Measurements from ENCODE around the gene ZNF292. TPM values are rescaled to one million over a fixed set of nuclear protein-coding genes. Genes with fewer than 3 reads are reported as not detected.
A peak's percentile ranks its signal among the peaks of the same experiment; 100 is the strongest.

ZNF292 gene
- total RNA-seq, 2 experiments from 2014 or later = 68.8 to 81.8 TPM

- Mint-ChIP-seq H3K9me3 (ENCODE audit: low read depth) (no peaks in the 10 kb centered on the region), H3K27me3 (no peaks in the 10 kb centered on the region), H3K4me1 (no peaks in the 10 kb centered on the region), H3K4me3 (no peak overlapping the region), H3K27ac (no peak overlapping the region), H3K36me3 (ENCODE audit: low read depth) (peaks cover 28% of the 10 kb centered on the region)
- ChIA-PET POLR2A (no interaction called here), CTCF (no interaction called here)
- intact Hi-C loops (cut with DNase I, micrococcal nuclease) = no loop called here
- ATAC-seq (no peak), DNase-seq (no peak)
These were observed 86.9 kb downstream of the ZNF292 start for GRCh38 chr6:87242311-87242710.

- H3K4me3 Mint-ChIP-seq = no peak overlapping the region
- H3K9me3 Mint-ChIP-seq (ENCODE audit: low read depth) = no peaks in the 10 kb centered on the region
- H3K27ac Mint-ChIP-seq = no peak overlapping the region
- intact Hi-C loops (cut with DNase I, micrococcal nuclease) = no loop called here
- ATAC-seq (no peak), DNase-seq (no peak)
- no peaks in the 10 kb centered on the region for H3K4me1 Mint-ChIP-seq
- no peaks in the 10 kb centered on the region for H3K27me3 Mint-ChIP-seq
- POLR2A ChIA-PET = interaction anchor here (0.6 kb wide), 1 partner anchor 177 kb away, joined by 6 read pairs; no protein-coding TSS in a partner anchor
- CTCF ChIA-PET = interaction anchor here (1.0 to 1.4 kb wide), 3 partner anchors 8 to 105 kb away, joined by 3 to 4 read pairs (median 4); no protein-coding TSS in a partner anchor
- H3K36me3 Mint-ChIP-seq (ENCODE audit: low read depth) = peaks cover 30% of the 10 kb centered on the region
These were observed 88.4 kb downstream of the ZNF292 start for GRCh38 chr6:87243812-87244211.

- H3K27ac Mint-ChIP-seq = no peak overlapping the region
- no peak for DNase-seq
- no peaks in the 10 kb centered on the region for H3K9me3 Mint-ChIP-seq (ENCODE audit: low read depth)
These were observed 89.0 kb downstream of the ZNF292 start for GRCh38 chr6:87244380-87244779.

GRCh38 chr6:87250019-87250418 lies 94.7 kb downstream of the ZNF292 start:
- CTCF ChIA-PET = interaction anchor here (1.2 kb wide), 1 partner anchor 12 kb away, joined by 3 read pairs; no protein-coding TSS in a partner anchor
- no peak for DNase-seq
- H3K4me3 Mint-ChIP-seq = no peak overlapping the region
- H3K27ac Mint-ChIP-seq = no peak overlapping the region
- intact Hi-C loops (cut with DNase I, micrococcal nuclease) = no loop called here
- no peaks in the 10 kb centered on the region for H3K9me3 Mint-ChIP-seq (ENCODE audit: low read depth)
- H3K36me3 Mint-ChIP-seq (ENCODE audit: low read depth) = peaks cover 68% of the 10 kb centered on the region
- peaks cover 16% of the 10 kb centered on the region for H3K4me1 Mint-ChIP-seq
- ATAC-seq = no peak
- POLR2A ChIA-PET = interaction anchor here (0.5 kb wide), 1 partner anchor 338 kb away, joined by 3 read pairs; no protein-coding TSS in a partner anchor
- H3K27me3 Mint-ChIP-seq = no peaks in the 10 kb centered on the region

More at GRCh38 chr6:87244380-87244779, 89.0 kb downstream of the ZNF292 start:
- peaks cover 35% of the 10 kb centered on the region for H3K36me3 Mint-ChIP-seq (ENCODE audit: low read depth)
- intact Hi-C loops (cut with DNase I, micrococcal nuclease) = no loop called here
- H3K27me3 Mint-ChIP-seq = no peaks in the 10 kb centered on the region
- no peak overlapping the region for H3K4me3 Mint-ChIP-seq
- ChIA-PET CTCF (interaction anchor here (1.0 to 1.4 kb wide), 3 partner anchors 9 to 105 kb away, joined by 3 to 4 read pairs (median 4); no protein-coding TSS in a partner anchor), POLR2A (interaction anchor here (0.6 kb wide), 1 partner anchor 178 kb away, joined by 6 read pairs; no protein-coding TSS in a partner anchor)
- ATAC-seq = no peak
- H3K4me1 Mint-ChIP-seq = no peaks in the 10 kb centered on the region

GRCh38 chr6:87251225-87251624 lies 95.9 kb downstream of the ZNF292 start:
- Mint-ChIP-seq H3K4me3 (no peak overlapping the region), H3K9me3 (ENCODE audit: low read depth) (no peaks in the 10 kb centered on the region), H3K4me1 (peaks cover 16% of the 10 kb centered on the region), H3K27me3 (no peaks in the 10 kb centered on the region), H3K27ac (peak overlapping the region; percentile 83), H3K36me3 (ENCODE audit: low read depth) (peaks cover 77% of the 10 kb centered on the region)
- no peak for DNase-seq
- intact Hi-C loops (cut with DNase I, micrococcal nuclease) = no loop called here
- ChIA-PET CTCF (interaction anchor here (0.6 kb wide), 1 partner anchor 69 kb away, joined by 3 read pairs; no protein-coding TSS in a partner anchor), POLR2A (no interaction called here)
- peak; percentile 42 for ATAC-seq

- H3K4me1 Mint-ChIP-seq = peaks cover 16% of the 10 kb centered on the region
- intact Hi-C loops (cut with DNase I, micrococcal nuclease) = no loop called here
- H3K36me3 Mint-ChIP-seq (ENCODE audit: low read depth) = peaks cover 78% of the 10 kb centered on the region
- DNase-seq (no peak), ATAC-seq (no peak)
- POLR2A ChIA-PET = no interaction called here
- no peak overlapping the region for H3K4me3 Mint-ChIP-seq
- CTCF ChIA-PET = interaction anchor here (0.6 kb wide), 1 partner anchor 69 kb away, joined by 3 read pairs; no protein-coding TSS in a partner anchor
- H3K27me3 Mint-ChIP-seq = no peaks in the 10 kb centered on the region
- H3K9me3 Mint-ChIP-seq (ENCODE audit: low read depth) = no peaks in the 10 kb centered on the region
- peak overlapping the region; percentile 83 for H3K27ac Mint-ChIP-seq
These were observed 96.4 kb downstream of the ZNF292 start for GRCh38 chr6:87251725-87252124.

- POLR2A ChIA-PET = interaction anchor here (0.5 kb wide), 1 partner anchor 1376 kb away, joined by 5 read pairs; no protein-coding TSS in a partner anchor
- CTCF ChIA-PET = no interaction called here
These were observed 101.7 kb downstream of the ZNF292 start for GRCh38 chr6:87257046-87257445.

GRCh38 chr6:87257565-87257964 lies 102.2 kb downstream of the ZNF292 start:
- Mint-ChIP-seq H3K36me3 (ENCODE audit: low read depth) (peaks cover 84% of the 10 kb centered on the region), H3K9me3 (ENCODE audit: low read depth) (peaks cover 20% of the 10 kb centered on the region), H3K27ac (no peak overlapping the region), H3K27me3 (no peaks in the 10 kb centered on the region), H3K4me1 (peaks cover 15% of the 10 kb centered on the region), H3K4me3 (no peak overlapping the region)
- intact Hi-C loops (cut with DNase I, micrococcal nuclease) = no loop called here
- DNase-seq (no peak), ATAC-seq (no peak)
- ChIA-PET CTCF (no interaction called here), POLR2A (no interaction called here)

More at GRCh38 chr6:87257046-87257445, 101.7 kb downstream of the ZNF292 start:
- no peaks in the 10 kb centered on the region for H3K27me3 Mint-ChIP-seq
- no peak overlapping the region for H3K27ac Mint-ChIP-seq
- ATAC-seq = no peak
- intact Hi-C loops (cut with DNase I, micrococcal nuclease) = no loop called here
- H3K4me1 Mint-ChIP-seq = peaks cover 15% of the 10 kb centered on the region
- peaks cover 20% of the 10 kb centered on the region for H3K9me3 Mint-ChIP-seq (ENCODE audit: low read depth)
- H3K4me3 Mint-ChIP-seq = no peak overlapping the region
- no peak for DNase-seq
- H3K36me3 Mint-ChIP-seq (ENCODE audit: low read depth) = peaks cover 87% of the 10 kb centered on the region

GRCh38 chr6:87257975-87258374 lies 102.6 kb downstream of the ZNF292 start:
- no peak overlapping the region for H3K4me3 Mint-ChIP-seq
- peaks cover 15% of the 10 kb centered on the region for H3K4me1 Mint-ChIP-seq
- peaks cover 20% of the 10 kb centered on the region for H3K9me3 Mint-ChIP-seq (ENCODE audit: low read depth)
- DNase-seq (no peak), ATAC-seq (no peak)
- CTCF ChIA-PET = no interaction called here
- H3K27me3 Mint-ChIP-seq = no peaks in the 10 kb centered on the region
- H3K36me3 Mint-ChIP-seq (ENCODE audit: low read depth) = peaks cover 82% of the 10 kb centered on the region
- POLR2A ChIA-PET = no interaction called here
- intact Hi-C loops (cut with DNase I, micrococcal nuclease) = no loop called here
- no peak overlapping the region for H3K27ac Mint-ChIP-seq

- H3K4me1 Mint-ChIP-seq = peaks cover 15% of the 10 kb centered on the region
- POLR2A ChIA-PET = no interaction called here
- ATAC-seq = no peak
- CTCF ChIA-PET = no interaction called here
- no peak for DNase-seq
- peaks cover 20% of the 10 kb centered on the region for H3K9me3 Mint-ChIP-seq (ENCODE audit: low read depth)
- no peaks in the 10 kb centered on the region for H3K27me3 Mint-ChIP-seq
- no peak overlapping the region for H3K4me3 Mint-ChIP-seq
- H3K27ac Mint-ChIP-seq = no peak overlapping the region
- H3K36me3 Mint-ChIP-seq (ENCODE audit: low read depth) = peaks cover 66% of the 10 kb centered on the region
- intact Hi-C loops (cut with DNase I, micrococcal nuclease) = no loop called here
These were observed 104.4 kb downstream of the ZNF292 start for GRCh38 chr6:87259791-87260190.

GRCh38 chr6:87261534-87261933 lies 106.2 kb downstream of the ZNF292 start:
- Mint-ChIP-seq H3K9me3 (ENCODE audit: low read depth) (peaks cover 20% of the 10 kb centered on the region), H3K36me3 (ENCODE audit: low read depth) (peaks cover 49% of the 10 kb centered on the region), H3K4me1 (peaks cover 15% of the 10 kb centered on the region), H3K27ac (no peak overlapping the region), H3K4me3 (no peak overlapping the region), H3K27me3 (no peaks in the 10 kb centered on the region)
- POLR2A ChIA-PET = interaction anchor here (0.7 kb wide), 1 partner anchor 584 kb away, joined by 3 read pairs; no protein-coding TSS in a partner anchor
- DNase-seq (no peak), ATAC-seq (no peak)
- CTCF ChIA-PET = interaction anchor here (0.6 to 1.3 kb wide), 2 partner anchors 17 to 258 kb away, joined by 3 read pairs; no protein-coding TSS in a partner anchor
- intact Hi-C loops (cut with DNase I, micrococcal nuclease) = no loop called here

- DNase-seq (no peak), ATAC-seq (no peak)
- H3K27me3 Mint-ChIP-seq = no peaks in the 10 kb centered on the region
- peaks cover 20% of the 10 kb centered on the region for H3K36me3 Mint-ChIP-seq (ENCODE audit: low read depth)
- H3K4me3 Mint-ChIP-seq = no peak overlapping the region
- H3K9me3 Mint-ChIP-seq (ENCODE audit: low read depth) = peaks cover 11% of the 10 kb centered on the region
- H3K4me1 Mint-ChIP-seq = peaks cover 8% of the 10 kb centered on the region
- CTCF ChIA-PET = no interaction called here
- no peak overlapping the region for H3K27ac Mint-ChIP-seq
- POLR2A ChIA-PET = no interaction called here
- intact Hi-C loops (cut with DNase I, micrococcal nuclease) = no loop called here
These were observed 109.1 kb downstream of the ZNF292 start for GRCh38 chr6:87264481-87264880.

Data from activated CD4-positive, alpha-beta T cell treated with anti-CD3 and anti-CD28 coated beads for 36 hours (primary cell).